Measurements from ENCODE around the gene CD1C.

The CD1C gene

GRCh38 chr1:158327481-158327880 is 37.8 kb downstream of the CD1C start:
- no peak for TF ChIP-seq CTCF (IDR thresholded peaks at IDR 0.05; ENCODE audit: low read depth, low read length)
- DNase-seq (ENCODE audit: extremely low read depth, low read depth): no peak

DNA sequence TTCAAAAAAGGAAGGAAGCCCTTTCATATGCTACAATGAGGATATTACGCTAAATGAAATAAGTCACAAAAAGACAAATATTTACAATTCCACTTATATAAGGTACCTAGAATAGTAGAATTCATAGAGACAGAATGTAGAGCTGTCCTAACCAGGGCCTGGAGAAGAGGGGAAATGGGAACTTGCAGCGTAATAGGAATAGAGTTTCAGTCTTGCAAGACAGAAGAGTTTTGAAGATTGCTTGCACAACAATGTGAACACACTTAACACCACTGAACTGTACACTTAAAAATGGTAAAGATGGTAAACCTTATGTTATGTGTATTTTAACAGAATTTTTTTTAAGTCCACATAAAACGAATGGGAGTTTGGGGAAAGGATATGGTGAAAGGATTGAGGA is 38.7 kb downstream of the CD1C start:
- TF ChIP-seq CTCF (IDR thresholded peaks at IDR 0.05; ENCODE audit: low read depth, low read length): no peak
- no peak for DNase-seq (ENCODE audit: extremely low read depth, low read depth)

DNA sequence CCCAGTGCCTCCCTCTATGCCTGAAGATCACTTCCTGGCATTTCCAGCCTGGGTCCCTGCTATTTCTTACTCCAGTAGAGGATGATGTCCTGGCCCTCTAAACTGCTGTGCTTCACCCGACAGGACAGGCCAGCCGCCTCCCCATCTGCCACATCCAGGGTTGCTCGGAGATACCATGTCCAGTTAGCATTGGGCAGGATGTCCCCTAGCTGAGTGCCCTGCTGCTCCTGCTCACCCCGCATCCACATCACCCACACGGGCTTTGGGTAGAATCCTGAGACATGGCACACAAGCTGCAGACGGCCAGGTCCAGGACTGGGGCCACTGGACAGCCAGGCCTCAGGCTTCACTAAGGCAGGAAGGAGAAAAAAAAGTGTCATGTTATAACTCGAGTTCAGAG is 39.6 kb downstream of the CD1C start:
- TF ChIP-seq CTCF (IDR thresholded peaks at IDR 0.05; ENCODE audit: low read depth, low read length): no peak
- DNase-seq (ENCODE audit: extremely low read depth, low read depth): no peak

GRCh38 chr1:158329733-158330132 is 40.0 kb downstream of the CD1C start:
- DNase-seq (ENCODE audit: extremely low read depth, low read depth): no peak
- TF ChIP-seq CTCF (IDR thresholded peaks at IDR 0.05; ENCODE audit: low read depth, low read length): no peak

- DNase-seq (ENCODE audit: extremely low read depth, low read depth): no peak
- TF ChIP-seq CTCF (IDR thresholded peaks at IDR 0.05; ENCODE audit: low read depth, low read length): no peak
Observed at GRCh38 chr1:158330391-158331105, 40.8 kb downstream of the CD1C start.

DNA sequence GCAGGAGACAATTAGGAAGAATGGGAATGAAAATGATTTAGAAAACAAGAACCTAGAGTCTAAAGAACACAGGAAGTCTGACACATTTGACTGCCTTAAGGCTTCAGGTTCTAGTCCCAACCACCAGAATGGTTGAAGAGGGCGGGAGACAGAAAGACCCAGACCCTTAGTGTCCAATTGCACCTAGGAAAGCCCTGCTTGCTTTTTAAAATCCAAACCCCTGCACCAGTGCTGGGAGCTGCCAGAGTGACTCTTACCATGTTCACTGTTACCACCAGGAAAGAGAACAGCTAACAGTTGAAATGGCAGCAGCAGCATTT is 41.3 kb downstream of the CD1C start:
- DNase-seq (ENCODE audit: extremely low read depth, low read depth): no peak
- no peak for TF ChIP-seq CTCF (IDR thresholded peaks at IDR 0.05; ENCODE audit: low read depth, low read length)

- DNase-seq (ENCODE audit: extremely low read depth, low read depth): no peak
- no peak for TF ChIP-seq CTCF (IDR thresholded peaks at IDR 0.05; ENCODE audit: low read depth, low read length)
Observed at GRCh38 chr1:158331481-158332150, 41.9 kb downstream of the CD1C start, which contains the start of gene CD1B. Gene CD1B (minus strand): TSS chr1:158331531. CDS start chr1:158331423, 108 bp downstream.

All from AG09319 (cell line).